Testis (tissue), 2 donors: Measurements from ENCODE around the gene CNOT10.

Experiments used
- CTCF ChIP-seq, 3 experiments: fragments of 450-650 bp in 2 of 3; fragments of 200-600 bp in 1 of 3; sonication (generic) in 1 of 3; IDR thresholded peaks; one replicate each; pipeline ENCODE4 v1.5.1; 2016 to 2019; ENCODE audit warnings: antibody characterized with exemption in 3 of 3, mild to moderate bottlenecking in 2 of 3, moderate library complexity in 1 of 3
- POLR2A ChIP-seq: fragments of 450-650 bp; IDR thresholded peaks from one replicate; pipeline ENCODE4 v1.6.1; 2017; ENCODE audit warnings: antibody characterized with exemption, mild to moderate bottlenecking, moderate library complexity

- no peak for TF ChIP-seq POLR2A
- TF ChIP-seq CTCF (IDR thresholded peaks at IDR 0.05) = no peak
These were observed 24.4 kb upstream of the CNOT10 start for GRCh38 chr3:32660634-32661033.
